GM11168 (cell line): ENCODE data around the gene EOGT.

Source experiments
- in situ Hi-C: fragments of 300-500 bp; cut with MboI; formaldehyde crosslinking; loops from one replicate; pipeline ENCODE4 v1.12.0; 2022; ENCODE audit warnings: low sequenced_read_pairs; ENCODE audit not compliant: unreplicated experiment

The EOGT gene

GRCh38 chr3:69013253-69014021, at the start of gene EOGT:
EOGT (minus strand) TSS chr3:69013684; CDS start chr3:69009846, 3,838 bp downstream.
- in situ Hi-C loops: no loop called here

GRCh38 chr3:69059688-69060087, 46.2 kb upstream of the EOGT start:
- in situ Hi-C loops: no loop called here

GRCh38 chr3:69058947-69059224, 45.4 kb upstream of the EOGT start:
- in situ Hi-C loops: no loop called here

GRCh38 chr3:69058180-69058946, 44.9 kb upstream of the EOGT start:
- in situ Hi-C loops: no loop called here

GRCh38 chr3:69052472-69052898, 39.0 kb upstream of the EOGT start:
- in situ Hi-C loops: no loop called here

- in situ Hi-C loops: no loop called here
Observed at GRCh38 chr3:69051756-69052471, 38.4 kb upstream of the EOGT start, which contains the start of gene TMF1. TMF1 (minus strand) TSS chr3:69052333; CDS start chr3:69052086, 247 bp downstream.

GRCh38 chr3:69048990-69049389, 35.5 kb upstream of the EOGT start:
- in situ Hi-C loops: no loop called here

- in situ Hi-C loops: no loop called here
Observed at GRCh38 chr3:69044608-69045007, 31.1 kb upstream of the EOGT start.

GRCh38 chr3:69033470-69033869, 20.0 kb upstream of the EOGT start:
- in situ Hi-C loops: no loop called here

- in situ Hi-C loops: no loop called here
Observed at GRCh38 chr3:69032737-69033136, 19.3 kb upstream of the EOGT start.

GRCh38 chr3:69032142-69032541, 18.7 kb upstream of the EOGT start:
- in situ Hi-C loops: no loop called here

GRCh38 chr3:69031635-69032034, 18.2 kb upstream of the EOGT start:
- in situ Hi-C loops: no loop called here

- in situ Hi-C loops: no loop called here
Observed at GRCh38 chr3:69020857-69021256, 7.4 kb upstream of the EOGT start.

GRCh38 chr3:69020424-69020823, 6.9 kb upstream of the EOGT start:
- in situ Hi-C loops: no loop called here

GRCh38 chr3:69016901-69017300, 3.4 kb upstream of the EOGT start:
- in situ Hi-C loops: no loop called here

GRCh38 chr3:69016102-69016501, 2.6 kb upstream of the EOGT start:
- in situ Hi-C loops: no loop called here

GRCh38 chr3:69014022-69014580, 617 bp upstream of the EOGT start:
- in situ Hi-C loops: no loop called here

GRCh38 chr3:69012800-69013252, 658 bp downstream of the EOGT start:
- in situ Hi-C loops: no loop called here

- in situ Hi-C loops: no loop called here
Observed at GRCh38 chr3:69012100-69012799, 1.2 kb downstream of the EOGT start.

- in situ Hi-C loops: no loop called here
Observed at GRCh38 chr3:69011096-69011730, 2.3 kb downstream of the EOGT start.
